ENCODE measurements around the gene ZNF175.
"Not testable (repeated sequence)": the region's sequence is repeated elsewhere in the genome, so short reads cannot be mapped to it uniquely, and the experiment has no call there.

The ZNF175 gene

DNA sequence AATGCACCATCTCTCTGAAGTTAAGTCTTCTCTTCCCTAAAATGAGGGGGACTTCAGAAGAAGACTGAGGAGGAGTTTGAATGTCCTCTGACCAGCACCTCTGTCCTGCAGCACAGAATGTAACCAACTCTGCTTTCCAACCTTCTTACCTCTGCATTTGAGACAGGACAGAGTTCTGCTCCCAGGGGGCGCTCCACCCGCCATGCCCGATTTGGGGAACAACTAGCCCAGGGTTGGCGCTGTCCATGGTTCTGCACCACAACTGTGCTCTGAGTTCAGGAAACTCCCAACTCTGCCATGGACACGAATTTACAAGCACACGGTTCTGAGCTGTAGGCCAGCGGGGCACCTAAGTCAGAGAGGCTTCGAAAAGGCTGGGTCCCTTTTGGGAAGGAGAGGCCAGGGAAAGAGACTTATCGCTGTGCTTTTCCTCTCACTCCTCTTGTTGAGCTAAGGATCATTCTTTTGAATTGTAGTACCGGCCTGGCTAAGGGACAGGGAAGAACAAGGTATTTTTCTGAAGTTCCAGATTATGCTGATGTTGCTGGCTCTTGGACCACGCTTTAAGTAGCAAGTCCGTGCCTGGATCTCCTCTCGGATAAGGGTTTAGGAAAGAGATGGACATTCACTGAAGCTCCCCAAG lies 37.0 kb downstream of the ZNF175 start:
- TF ChIP-seq POLR2A (IDR thresholded peaks at IDR 0.05; ENCODE audit: low read depth, low read length): no peak
- no peak for TF ChIP-seq TAF1 (IDR thresholded peaks at IDR 0.05; ENCODE audit: borderline replicate concordance, low read depth, low read length)
- TF ChIP-seq POLR2AphosphoS5 (IDR thresholded peaks at IDR 0.05; ENCODE audit: low read depth, low read length): no peak
- DNase-seq (ENCODE audit: insufficient read length): no peak
- FAIRE-seq: peak; percentile 64

DNA sequence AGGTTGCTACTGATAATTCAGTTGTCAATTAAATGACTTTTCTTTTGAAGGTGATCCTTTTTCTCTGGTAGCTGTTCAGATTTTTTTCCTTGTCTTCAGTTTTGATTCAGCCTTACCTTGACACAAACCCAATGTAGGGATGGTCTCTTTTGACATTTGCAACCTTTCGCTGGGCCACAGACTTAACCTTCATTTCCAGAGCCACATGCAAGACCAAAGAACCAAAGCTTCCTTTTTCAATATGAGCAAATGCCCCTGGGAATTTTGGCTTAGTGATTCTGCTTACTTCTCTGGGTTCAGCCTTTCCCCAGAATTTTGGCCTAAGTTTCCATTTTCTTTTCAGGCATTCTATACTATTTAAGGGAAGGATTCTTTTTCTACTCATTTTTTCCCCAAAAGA lies 39.5 kb downstream of the ZNF175 start:
- no peak for TF ChIP-seq TAF1 (IDR thresholded peaks at IDR 0.05; ENCODE audit: borderline replicate concordance, low read depth, low read length)
- DNase-seq (ENCODE audit: insufficient read length): no peak
- no peak for FAIRE-seq

DNA sequence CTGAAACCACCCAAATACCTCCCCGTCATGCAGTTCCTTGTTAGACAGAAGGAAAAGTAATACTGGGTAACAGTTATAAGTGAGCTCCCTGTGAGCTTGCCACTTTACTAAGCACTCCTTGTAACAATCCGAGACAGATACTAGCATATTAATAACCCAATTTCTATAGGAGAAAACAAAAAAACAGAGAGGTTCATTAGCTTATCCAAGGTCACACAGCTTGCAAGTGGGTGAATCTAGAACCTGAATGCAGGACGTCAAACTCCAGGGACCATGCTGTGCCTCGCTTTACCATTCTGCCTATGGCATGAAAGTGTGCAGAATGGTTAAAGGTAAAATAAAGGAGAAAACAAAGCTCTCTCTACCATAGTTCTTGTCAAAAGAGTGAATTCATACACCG lies 43.7 kb downstream of the ZNF175 start:
- no peak for FAIRE-seq

DNA sequence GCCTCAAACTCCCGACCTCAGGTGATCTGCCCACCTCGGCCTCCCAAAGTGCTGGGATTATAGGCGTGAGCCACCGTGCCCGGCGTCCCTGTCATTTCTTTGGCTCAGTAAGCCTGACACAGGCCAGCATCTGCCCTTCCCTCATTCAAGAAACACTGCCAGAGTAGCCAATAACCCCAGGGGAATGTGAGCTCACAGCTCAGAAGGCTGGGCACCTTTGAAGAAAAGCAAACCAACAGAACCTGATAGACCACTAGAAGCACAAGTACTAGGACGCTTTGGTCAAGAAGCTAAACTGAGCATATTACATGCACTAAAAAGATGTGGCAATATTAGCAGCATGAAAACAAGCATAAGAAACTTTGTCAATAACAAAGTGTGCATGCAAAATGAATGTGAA lies 44.9 kb downstream of the ZNF175 start:
- DNase-seq (ENCODE audit: insufficient read length) (no peak), FAIRE-seq (no peak)
- no peak for TF ChIP-seq POLR2A (IDR thresholded peaks at IDR 0.05; ENCODE audit: low read depth, low read length)
- no peak for TF ChIP-seq TAF1 (IDR thresholded peaks at IDR 0.05; ENCODE audit: borderline replicate concordance, low read depth, low read length)
- TF ChIP-seq POLR2AphosphoS5 (IDR thresholded peaks at IDR 0.05; ENCODE audit: low read depth, low read length): no peak

More for the DNA sequence above, 43.7 kb downstream of the ZNF175 start:
- TF ChIP-seq POLR2AphosphoS5 (IDR thresholded peaks at IDR 0.05; ENCODE audit: low read depth, low read length) (no peak), TAF1 (IDR thresholded peaks at IDR 0.05; ENCODE audit: borderline replicate concordance, low read depth, low read length) (no peak), POLR2A (IDR thresholded peaks at IDR 0.05; ENCODE audit: low read depth, low read length) (no peak)
- no peak for DNase-seq (ENCODE audit: insufficient read length)

DNA sequence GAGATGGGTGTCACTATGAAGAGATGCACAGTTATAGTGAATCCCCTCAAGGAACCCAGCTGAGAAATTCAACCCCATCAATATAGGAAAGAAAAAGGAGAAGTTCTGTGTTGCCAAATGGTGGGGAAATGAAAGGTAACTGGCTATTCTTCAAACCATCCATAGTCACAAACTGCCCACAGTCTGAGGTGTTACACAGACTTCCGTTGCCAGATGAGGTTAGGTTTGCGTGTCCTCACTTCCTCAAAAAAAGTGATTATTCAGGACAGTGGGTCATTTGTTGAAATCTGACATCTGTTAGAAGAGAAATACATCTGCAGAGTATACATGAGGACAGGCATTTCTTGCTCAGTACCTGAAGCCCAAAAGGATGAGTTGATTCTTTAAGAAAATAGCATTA lies 50.1 kb downstream of the ZNF175 start:
- peak; percentile 93 for FAIRE-seq
- DNase-seq (ENCODE audit: insufficient read length): no peak
- TF ChIP-seq POLR2AphosphoS5 (IDR thresholded peaks at IDR 0.05; ENCODE audit: low read depth, low read length) (no peak), TAF1 (IDR thresholded peaks at IDR 0.05; ENCODE audit: borderline replicate concordance, low read depth, low read length) (no peak), POLR2A (IDR thresholded peaks at IDR 0.05; ENCODE audit: low read depth, low read length) (no peak)

DNA sequence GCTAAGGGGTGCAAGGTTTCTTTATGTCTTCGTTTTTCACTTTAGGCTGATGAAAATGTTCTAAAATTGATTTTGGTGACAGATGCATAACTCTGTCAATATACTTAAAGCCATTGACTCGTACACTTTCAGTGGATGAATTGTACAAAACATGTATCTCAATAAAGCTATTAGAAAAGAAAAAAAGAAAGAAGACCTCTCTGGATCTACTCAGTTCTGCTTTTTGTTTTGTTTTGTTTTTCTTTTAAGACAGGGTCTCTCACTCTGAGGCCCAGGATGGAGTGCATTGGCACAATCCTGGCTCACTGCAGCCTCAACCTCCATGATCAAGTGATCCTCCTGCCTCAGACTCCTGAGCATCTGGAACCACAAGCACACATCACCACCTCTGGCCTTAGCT lies 55.6 kb downstream of the ZNF175 start:
- TF ChIP-seq TAF1 (IDR thresholded peaks at IDR 0.05; ENCODE audit: borderline replicate concordance, low read depth, low read length): no peak
- TF ChIP-seq POLR2A (IDR thresholded peaks at IDR 0.05; ENCODE audit: low read depth, low read length): no peak
- no peak for TF ChIP-seq POLR2AphosphoS5 (IDR thresholded peaks at IDR 0.05; ENCODE audit: low read depth, low read length)
- DNase-seq (ENCODE audit: insufficient read length) (no peak), FAIRE-seq (no peak)

DNA sequence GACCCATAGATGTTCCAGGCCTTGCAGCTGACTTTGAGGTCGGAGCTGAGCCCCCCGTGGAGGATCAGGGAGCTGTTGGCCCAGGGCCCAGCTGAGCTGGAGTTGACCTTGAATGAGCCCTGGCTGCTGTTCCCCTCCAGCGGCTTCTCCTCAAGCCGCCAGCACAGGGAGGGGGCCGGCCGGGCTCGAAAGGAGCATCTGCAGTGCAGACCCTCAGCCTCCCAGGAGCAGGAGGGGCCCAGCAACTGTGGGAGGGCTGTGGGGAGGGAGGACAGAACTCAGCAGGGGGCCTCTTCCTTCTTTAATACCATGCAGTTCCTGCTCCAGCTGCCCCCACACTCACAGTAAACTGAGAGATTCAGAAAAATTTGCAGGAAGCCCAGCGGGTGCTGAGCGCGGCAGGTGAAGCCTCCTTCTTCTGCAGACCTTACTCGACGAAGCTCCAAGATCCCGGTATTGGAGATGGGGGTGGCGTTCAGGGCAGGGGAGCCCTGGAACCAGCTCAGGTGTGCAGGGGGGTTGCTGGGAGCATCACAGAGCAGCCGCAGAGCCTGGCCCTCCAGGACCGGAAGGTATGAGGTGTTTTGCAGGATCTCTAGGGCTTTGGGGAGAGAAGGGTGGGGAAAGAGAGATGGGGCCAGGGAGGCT lies 56.5 kb downstream of the ZNF175 start:
- DNase-seq (ENCODE audit: insufficient read length) (no peak), FAIRE-seq (no peak)
- no peak for TF ChIP-seq POLR2A (IDR thresholded peaks at IDR 0.05; ENCODE audit: low read depth, low read length)
- TF ChIP-seq POLR2AphosphoS5 (IDR thresholded peaks at IDR 0.05; ENCODE audit: low read depth, low read length): no peak
- no peak for TF ChIP-seq TAF1 (IDR thresholded peaks at IDR 0.05; ENCODE audit: borderline replicate concordance, low read depth, low read length)

DNA sequence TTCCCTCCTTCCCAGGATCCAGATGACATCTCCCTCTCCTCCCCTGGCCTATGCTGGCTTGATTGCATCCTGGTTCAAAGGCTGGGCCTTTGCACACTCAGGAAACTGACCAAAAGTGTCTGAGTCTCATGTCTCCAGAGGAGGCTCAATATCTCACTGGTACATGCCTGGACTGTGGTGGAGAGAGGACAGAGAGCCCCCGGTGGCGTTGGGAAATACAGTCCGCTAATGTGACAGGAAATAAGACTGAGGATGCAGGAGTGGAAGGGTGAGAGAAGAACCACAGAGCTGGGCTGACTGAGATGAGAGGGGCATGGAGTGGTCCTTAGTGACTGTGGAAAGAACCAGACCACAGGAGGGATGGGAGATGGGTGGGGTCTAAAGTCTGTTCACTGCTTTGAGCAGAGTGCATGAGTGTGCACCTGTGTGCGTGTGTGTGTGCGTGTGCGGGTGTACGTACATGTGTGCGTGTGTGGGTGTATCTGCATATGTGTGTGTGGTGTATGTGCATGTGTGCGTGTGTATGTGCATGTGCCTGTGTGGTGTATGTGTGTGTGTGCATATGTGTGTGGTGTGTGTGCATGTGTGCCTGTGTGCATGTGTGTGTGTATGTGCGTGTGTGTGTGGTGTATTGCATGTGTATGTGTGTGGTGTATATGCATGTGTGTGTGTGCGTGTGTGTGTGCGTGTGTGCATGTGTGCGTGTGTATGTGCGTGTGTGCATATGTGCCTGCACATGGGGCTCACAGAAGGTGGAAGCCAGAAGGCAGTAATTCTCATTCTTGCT lies 57.3 kb downstream of the ZNF175 start:
- DNase-seq (ENCODE audit: insufficient read length): no peak
- TF ChIP-seq POLR2A (IDR thresholded peaks at IDR 0.05; ENCODE audit: low read depth, low read length) (no peak), POLR2AphosphoS5 (IDR thresholded peaks at IDR 0.05; ENCODE audit: low read depth, low read length) (no peak), TAF1 (IDR thresholded peaks at IDR 0.05; ENCODE audit: borderline replicate concordance, low read depth, low read length) (no peak)
- FAIRE-seq: no peak

DNA sequence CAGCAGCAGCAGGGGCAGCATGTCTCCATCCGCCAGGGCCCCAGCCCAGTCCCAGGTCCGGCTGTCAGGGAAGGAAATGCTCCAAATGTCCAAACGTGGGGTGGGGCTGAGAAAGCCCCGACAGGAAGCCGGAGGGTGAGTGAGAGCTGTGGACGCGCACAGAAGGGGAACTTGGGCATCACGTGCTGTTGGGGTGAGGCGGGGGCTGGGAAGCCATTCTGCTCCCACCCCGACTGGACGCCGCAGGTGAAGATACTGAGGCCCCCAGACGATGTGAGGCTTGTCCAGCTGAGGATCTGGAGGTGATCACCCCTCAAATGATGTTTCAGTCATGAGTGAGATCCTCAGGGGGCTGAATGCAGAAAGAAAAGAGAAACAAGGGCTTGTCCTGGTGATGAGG lies 59.2 kb downstream of the ZNF175 start, which contains the start of gene SIGLEC5:
TSS of gene SIGLEC5 (minus strand) at position 87 of the 400 bp plus-strand sequence. CDS start at position 21, 66 bp downstream.
- FAIRE-seq; DNase-seq (ENCODE audit: insufficient read length): not testable (repeated sequence)

DNA sequence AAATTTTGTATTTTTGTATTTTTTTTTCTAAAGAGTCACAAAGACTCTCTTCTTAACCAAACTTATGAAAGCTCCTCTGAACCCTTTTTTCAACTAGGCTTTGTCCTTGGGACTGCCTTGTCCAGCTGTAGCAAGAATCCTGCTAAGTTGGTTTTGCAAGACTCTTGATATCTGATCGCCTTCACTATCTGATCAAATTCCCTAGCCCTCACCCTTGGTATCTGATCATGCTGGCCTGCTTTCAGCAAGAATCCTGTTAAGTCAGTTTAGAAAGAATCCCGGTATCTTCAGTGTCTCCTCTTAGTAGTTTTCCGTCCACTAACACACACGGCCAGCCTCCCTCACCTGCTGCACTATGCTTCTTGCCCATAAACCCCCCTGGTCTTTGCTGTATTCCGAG lies 61.0 kb downstream of the ZNF175 start:
- no peak for FAIRE-seq
- no peak for TF ChIP-seq POLR2A (IDR thresholded peaks at IDR 0.05; ENCODE audit: low read depth, low read length)
- TF ChIP-seq POLR2AphosphoS5 (IDR thresholded peaks at IDR 0.05; ENCODE audit: low read depth, low read length): no peak
- DNase-seq (ENCODE audit: insufficient read length): no peak

DNA sequence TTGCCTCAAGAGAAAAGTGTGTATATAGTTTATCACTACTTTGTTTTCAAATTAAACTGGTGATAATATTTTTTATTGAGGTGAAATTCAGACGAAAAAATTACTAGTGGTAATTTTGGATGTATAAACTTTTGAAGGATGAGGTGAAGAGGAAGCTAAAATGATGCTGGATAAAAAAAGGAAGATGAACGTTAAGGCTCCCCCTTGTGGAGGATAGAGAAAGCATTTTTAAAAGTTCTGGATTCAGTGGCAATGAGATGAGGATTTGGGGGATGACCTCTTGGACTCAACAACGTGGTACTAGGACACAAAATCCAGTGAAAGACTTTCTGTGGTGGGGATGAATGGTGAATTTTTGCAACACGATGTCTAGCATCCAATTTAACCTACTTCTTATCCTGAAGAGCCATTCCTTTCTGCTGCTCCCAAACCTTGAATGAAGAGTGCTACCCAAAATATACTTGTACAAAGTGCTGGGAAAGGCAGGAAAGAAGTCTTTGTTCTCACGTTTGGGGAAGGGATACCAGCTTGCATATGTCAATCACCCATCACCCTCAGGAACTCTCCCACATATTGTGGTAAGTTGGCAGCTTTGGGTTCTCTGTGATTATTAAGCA lies 66.4 kb downstream of the ZNF175 start:
- FAIRE-seq: peak; percentile 36
- TF ChIP-seq POLR2A (IDR thresholded peaks at IDR 0.05; ENCODE audit: low read depth, low read length) (no peak), TAF1 (IDR thresholded peaks at IDR 0.05; ENCODE audit: borderline replicate concordance, low read depth, low read length) (no peak), POLR2AphosphoS5 (IDR thresholded peaks at IDR 0.05; ENCODE audit: low read depth, low read length) (no peak)
- DNase-seq (ENCODE audit: insufficient read length): no peak

DNA sequence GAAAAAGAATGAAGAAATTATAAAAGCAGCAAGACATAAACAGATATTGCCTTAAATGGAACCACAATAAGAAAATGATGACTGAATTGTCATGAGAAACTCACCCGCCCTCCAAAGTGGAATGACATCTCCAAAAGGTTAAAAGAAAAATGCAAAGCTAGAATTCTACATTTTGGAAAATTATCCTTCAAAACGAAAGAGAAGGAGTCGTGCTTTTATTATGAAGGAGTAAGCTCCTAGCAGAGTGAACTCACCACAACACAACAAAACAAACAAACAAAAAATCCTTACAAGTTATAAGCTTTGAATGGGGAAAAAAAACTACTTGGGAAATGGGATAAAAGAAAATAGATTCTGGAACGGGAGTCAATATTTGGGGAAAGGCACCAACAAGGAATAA lies 68.8 kb downstream of the ZNF175 start:
- TF ChIP-seq POLR2A (IDR thresholded peaks at IDR 0.05; ENCODE audit: low read depth, low read length) (no peak), POLR2AphosphoS5 (IDR thresholded peaks at IDR 0.05; ENCODE audit: low read depth, low read length) (no peak), TAF1 (IDR thresholded peaks at IDR 0.05; ENCODE audit: borderline replicate concordance, low read depth, low read length) (no peak)
- no peak for FAIRE-seq
- no peak for DNase-seq (ENCODE audit: insufficient read length)
